Tibial artery (tissue), 4 donors: ENCODE measurements around the gene MAN1A2.
"Not testable (repeated sequence)": the region's sequence is repeated elsewhere in the genome, so short reads cannot be mapped to it uniquely, and the experiment has no call there.

Experiments used
- DNase-seq, 2 donors: peaks; one replicate each; pipeline ENCODE4 v3.0.0-alpha.2; 2019
- H3K27ac ChIP-seq, 2 donors: fragments of 200-600 bp; sonication (generic) in 1 of 2; 1 replicate in 1 of 2; 2 replicates in 1 of 2; pipeline ENCODE4 v1.5.1; 2018 to 2019; ENCODE audit warnings: mild to moderate bottlenecking in 1 of 2
- H3K27me3 ChIP-seq, 2 donors: fragments of 200-600 bp; sonication (generic) in 1 of 2; one replicate each; pipeline versions ENCODE4 v1.5.1 to v1.6.0; 2016 to 2019
- H3K36me3 ChIP-seq, 3 donors: fragments of 200-600 bp; sonication (generic) in 2 of 3; one replicate each; pipeline ENCODE4 v1.5.1; 2016 to 2019; ENCODE audit warnings: mild to moderate bottlenecking in 2 of 3
- H3K4me1 ChIP-seq, 4 donors: fragments of 200-600 bp; sonication (generic) in 2 of 4; 1 replicate in 3 of 4; 2 replicates in 1 of 4; pipeline ENCODE4 v1.5.1; 2016 to 2019
- H3K4me3 ChIP-seq, 2 donors: fragments of 200-600 bp; sonication (generic) in 1 of 2; 1 replicate in 1 of 2; 2 replicates in 1 of 2; pipeline ENCODE4 v1.5.1; 2018 to 2019; ENCODE audit warnings: mild to moderate bottlenecking in 2 of 2
- H3K9me3 ChIP-seq, 3 donors: fragments of 200-600 bp; sonication (generic) in 1 of 3; one replicate each; pipeline ENCODE4 v1.5.1; 2016 to 2019
- CTCF ChIP-seq, 2 experiments: fragments of 200-600 bp in 1 of 2; fragments of 450-650 bp in 1 of 2; IDR thresholded peaks; one replicate each; pipeline ENCODE4 v1.5.1; 2017 to 2019; ENCODE audit warnings: antibody characterized with exemption in 2 of 2, mild to moderate bottlenecking in 1 of 2, moderate library complexity in 1 of 2
- intact Hi-C: fragments of 100-400 bp; cut with DNase I; formaldehyde crosslinking; loops from one replicate; pipeline ENCODE4 v1.15.0; 2023; ENCODE audit warnings: low total_unique reads

MAN1A2 gene

GRCh38 chr1:117436513-117436912 is 69.3 kb downstream of the MAN1A2 start:
- no peaks in the 10 kb centered on the region for H3K9me3 ChIP-seq
- H3K36me3 ChIP-seq: no peaks in the 10 kb centered on the region
- intact Hi-C loops: no loop called here
- H3K4me1 ChIP-seq: peaks cover 0 to 6% (median 1%) of the 10 kb centered on the region in 4 donors
- no peak for TF ChIP-seq CTCF (IDR thresholded peaks at IDR 0.05)
- H3K4me3 ChIP-seq: no peak overlapping the region
- no peak overlapping the region for H3K27ac ChIP-seq
- H3K27me3 ChIP-seq: no peaks in the 10 kb centered on the region
- DNase-seq: no peak

GRCh38 chr1:117447661-117448060 is 80.4 kb downstream of the MAN1A2 start:
- H3K27me3 ChIP-seq: no peaks in the 10 kb centered on the region
- H3K27ac ChIP-seq: no peak overlapping the region
- H3K36me3 ChIP-seq: peaks cover 0 to 20% (median 0%) of the 10 kb centered on the region in 3 donors
- TF ChIP-seq CTCF (IDR thresholded peaks at IDR 0.05): no peak
- H3K9me3 ChIP-seq: peaks cover 0 to 7% (median 0%) of the 10 kb centered on the region in 3 donors
- H3K4me1 ChIP-seq: no peaks in the 10 kb centered on the region
- intact Hi-C loops: no loop called here
- H3K4me3 ChIP-seq: no peak overlapping the region
- no peak for DNase-seq

- no peaks in the 10 kb centered on the region for H3K27me3 ChIP-seq
- intact Hi-C loops: no loop called here
- no peak for TF ChIP-seq CTCF (IDR thresholded peaks at IDR 0.05)
- H3K4me1 ChIP-seq: no peaks in the 10 kb centered on the region
- no peaks in the 10 kb centered on the region for H3K9me3 ChIP-seq
- H3K27ac ChIP-seq: no peak overlapping the region
- peaks cover 0 to 21% (median 4%) of the 10 kb centered on the region in 3 donors for H3K36me3 ChIP-seq
- H3K4me3 ChIP-seq: no peak overlapping the region
- DNase-seq: no peak
Observed at GRCh38 chr1:117452216-117452615, 85.0 kb downstream of the MAN1A2 start.

- Histone ChIP-seq H3K9me3 (no peaks in the 10 kb centered on the region), H3K27me3 (no peaks in the 10 kb centered on the region), H3K4me1 (no peaks in the 10 kb centered on the region), H3K36me3 (peaks cover 0 to 21% (median 4%) of the 10 kb centered on the region in 3 donors), H3K27ac (no peak overlapping the region), H3K4me3 (no peak overlapping the region)
- intact Hi-C loops: no loop called here
- TF ChIP-seq CTCF (IDR thresholded peaks at IDR 0.05): no peak
- DNase-seq: no peak
Observed at GRCh38 chr1:117453958-117454357, 86.7 kb downstream of the MAN1A2 start.

GRCh38 chr1:117458410-117458809 is 91.2 kb downstream of the MAN1A2 start:
- H3K4me1 ChIP-seq, H3K27ac ChIP-seq, H3K4me3 ChIP-seq, H3K27me3 ChIP-seq, intact Hi-C loops, H3K9me3 ChIP-seq, H3K36me3 ChIP-seq, DNase-seq: not testable (repeated sequence)

- H3K4me3 ChIP-seq: no peak overlapping the region
- H3K4me1 ChIP-seq: no peaks in the 10 kb centered on the region
- TF ChIP-seq CTCF (IDR thresholded peaks at IDR 0.05): no peak
- no peak overlapping the region for H3K27ac ChIP-seq
- intact Hi-C loops: no loop called here
- no peaks in the 10 kb centered on the region for H3K9me3 ChIP-seq
- H3K36me3 ChIP-seq: peaks cover 7 to 21% (median 11%) of the 10 kb centered on the region in 3 donors
- DNase-seq: no peak
- no peaks in the 10 kb centered on the region for H3K27me3 ChIP-seq
Observed at GRCh38 chr1:117466761-117467160, 99.5 kb downstream of the MAN1A2 start.
